PC-3 (cell line): Measurements from ENCODE around the gene USH2A. TPM values are rescaled to one million over a fixed set of nuclear protein-coding genes. Genes with fewer than 3 reads are reported as not detected.

Experiments
- ATAC-seq: fragments of 200-7000 bp; cut with Tn5 transposase; 2 replicates; pipeline ENCODE4 v1.9.1; 2020; ENCODE audit warnings: mild to moderate bottlenecking, moderate library complexity
- BruUV-seq: library from RNA; stranded (reverse); fragments of 400-500 nt; replicated peaks from 2 replicates; lab custom pipeline; 2021; lab: Mats Ljungman, UMichigan
- CTCF ChIA-PET: fragments of 300-600 bp; sonication (Branson Sonifier 250); formaldehyde crosslinking; loops from one replicate; lab custom pipeline; 2022; ENCODE audit warnings: antibody characterized with exemption; lab: Charles Lee
- POLR2A ChIA-PET: fragments of 300-600 bp; sonication (Branson Sonifier 250); formaldehyde crosslinking; loops from one replicate; lab custom pipeline; 2022; ENCODE audit warnings: antibody characterized with exemption; ENCODE audit not compliant: unreplicated experiment; lab: Charles Lee
- DNase-seq: peaks from one replicate; pipeline ENCODE4 v3.0.0-alpha.2; 2015
- H2AFZ ChIP-seq: fragments of 300-600 bp; sonication (generic); 2 replicates; pipeline ENCODE4 v1.6.0; 2016; ENCODE audit warnings: antibody characterized with exemption, low read length
- H3F3A ChIP-seq: fragments of 300-600 bp; sonication (generic); one replicate; pipeline ENCODE4 v1.6.0; 2017; ENCODE audit warnings: antibody characterized with exemption, low read length, control low read depth, mild to moderate bottlenecking; ENCODE audit not compliant: unreplicated experiment
- H3K27ac ChIP-seq: fragments of 300-600 bp; sonication (generic); 2 replicates; pipeline ENCODE4 v1.5.1; 2016; ENCODE audit warnings: mild to moderate bottlenecking, low read length
- H3K27me3 ChIP-seq: fragments of 300-600 bp; sonication (generic); 2 replicates; pipeline ENCODE4 v1.6.1; 2016; ENCODE audit warnings: low read length, mixed read lengths
- H3K36me3 ChIP-seq: fragments of 300-600 bp; sonication (generic); 2 replicates; pipeline ENCODE4 v1.6.1; 2016; ENCODE audit warnings: low read depth, mixed run types, low read length, mixed read lengths
- H3K4me1 ChIP-seq: fragments of 300-600 bp; sonication (generic); 2 replicates; pipeline ENCODE4 v1.5.1; 2016; ENCODE audit warnings: low read length; ENCODE audit not compliant: insufficient read depth
- H3K4me2 ChIP-seq: fragments of 300-600 bp; sonication (generic); 2 replicates; pipeline ENCODE4 v1.6.0; 2016; ENCODE audit warnings: low read length
- H3K4me3 ChIP-seq: fragments of 300-600 bp; sonication (generic); 2 replicates; pipeline ENCODE4 v1.5.1; 2016; ENCODE audit warnings: mild to moderate bottlenecking, low read length, mixed read lengths
- H3K79me2 ChIP-seq: fragments of 300-600 bp; sonication (generic); 2 replicates; pipeline ENCODE4 v1.6.1; 2017; ENCODE audit warnings: low read length, mixed read lengths
- H3K9ac ChIP-seq: fragments of 300-600 bp; sonication (generic); 2 replicates; pipeline ENCODE4 v1.6.0; 2016; ENCODE audit warnings: mild to moderate bottlenecking, low read length
- H3K9me2 ChIP-seq: fragments of 300-600 bp; sonication (generic); replicated peaks from 2 replicates; pipeline ENCODE4 v1.6.1; 2016; ENCODE audit warnings: mixed run types, low read length, mixed read lengths
- H3K9me3 ChIP-seq: fragments of 300-600 bp; sonication (generic); 2 replicates; pipeline ENCODE4 v1.6.1; 2016; ENCODE audit warnings: low read length, mixed read lengths
- H4K20me1 ChIP-seq: fragments of 300-600 bp; sonication (generic); 2 replicates; pipeline ENCODE4 v1.6.1; 2016; ENCODE audit warnings: low read length, mixed read lengths
- CTCF ChIP-seq: fragments of 300-600 bp; sonication (generic); conservative IDR thresholded peaks from 2 replicates; pipeline ENCODE4 v1.5.1; 2017; ENCODE audit warnings: antibody characterized with exemption, low read depth, mild to moderate bottlenecking, low read length
- EZH2 ChIP-seq: fragments of 300-600 bp; sonication (generic); IDR thresholded peaks from one replicate; pipeline ENCODE4 v1.6.1; 2017; ENCODE audit warnings: antibody characterized with exemption, mild to moderate bottlenecking, low read length; ENCODE audit not compliant: unreplicated experiment
- EZH2phosphoT487 ChIP-seq: fragments of 300-600 bp; sonication (generic); IDR thresholded peaks from 2 replicates; pipeline ENCODE4 v1.6.1; 2018; ENCODE audit warnings: mild to moderate bottlenecking, antibody characterized with exemption, low read length, borderline replicate concordance
- intact Hi-C: fragments of 100-400 bp; cut with micrococcal nuclease; formaldehyde crosslinking; loops from 2 replicates; pipeline ENCODE4 v1.9.0; 2023
- total RNA-seq: library from RNA; depleted of rRNA; stranded (reverse); fragments of >200 nt; gene quantifications from 2 replicates; pipeline ENCODE4 v1.2.3, GENCODE V29; 2014

The USH2A gene
- total RNA-seq, 1 experiment from 2014 or later: not detected

GRCh38 chr1:215748431-215748830 lies 674.8 kb downstream of the USH2A start:
- H3K9me3 ChIP-seq: no peaks in the 10 kb centered on the region
- POLR2A ChIA-PET: interaction anchor here (0.5 kb wide), 1 partner anchor 36 kb away, joined by 3 read pairs; no protein-coding TSS in a partner anchor
- no peaks in the 10 kb centered on the region for H3F3A ChIP-seq
- DNase-seq: no peak
- intact Hi-C loops: no loop called here
- no TSS peak for BruUV-seq
- H3K36me3 ChIP-seq: no peaks in the 10 kb centered on the region
- H3K4me3 ChIP-seq: no peak overlapping the region
- CTCF ChIA-PET: no interaction called here
- no peak overlapping the region for H3K9ac ChIP-seq
- no peak overlapping the region for H2AFZ ChIP-seq
- peaks cover 17% of the 10 kb centered on the region for H3K4me1 ChIP-seq
- no peaks in the 10 kb centered on the region for H3K27me3 ChIP-seq
- 0 out of 2 replicates have a peak, but pooled peaks cover 3% of the 10 kb centered on the region for H3K9me2 ChIP-seq
- H4K20me1 ChIP-seq: no peaks in the 10 kb centered on the region
- no peak overlapping the region for H3K4me2 ChIP-seq
- H3K27ac ChIP-seq: no peak overlapping the region
- TF ChIP-seq EZH2phosphoT487 (no peak), EZH2 (no peak), CTCF (no peak)
- ATAC-seq: no peak
- no peaks in the 10 kb centered on the region for H3K79me2 ChIP-seq

DNA sequence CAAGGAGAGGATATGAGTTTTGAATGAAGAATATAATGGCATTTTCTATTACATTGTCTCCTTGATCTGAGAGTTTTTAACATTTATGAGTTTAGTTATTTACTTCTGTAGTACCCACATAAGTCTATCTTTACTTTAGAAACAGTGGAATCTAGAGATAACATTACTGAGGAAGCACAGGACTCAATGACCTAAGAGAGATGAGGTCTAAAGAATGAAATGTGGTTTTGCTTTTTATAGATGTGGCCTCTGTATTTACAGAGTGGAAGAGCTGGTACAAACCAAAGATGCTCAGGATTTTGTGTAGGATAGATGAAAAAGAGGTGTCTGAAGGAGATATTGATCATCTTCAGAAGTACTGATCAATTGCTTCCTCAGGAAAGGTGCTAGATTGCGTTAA lies 678.8 kb downstream of the USH2A start:
- intact Hi-C loops: no loop called here
- DNase-seq (no peak), ATAC-seq (no peak; the same call in 1 of the 2 replicates)
- no peak overlapping the region for H3K4me3 ChIP-seq
- peaks cover 10% of the 10 kb centered on the region for H3K4me1 ChIP-seq
- BruUV-seq: no TSS peak
- H3F3A ChIP-seq: no peaks in the 10 kb centered on the region
- no peaks in the 10 kb centered on the region for H3K79me2 ChIP-seq
- ChIA-PET POLR2A (no interaction called here), CTCF (interaction anchor here (0.6 kb wide), 1 partner anchor 34 kb away, joined by 3 read pairs; no protein-coding TSS in a partner anchor)
- no peaks in the 10 kb centered on the region for H3K36me3 ChIP-seq
- TF ChIP-seq EZH2 (no peak), CTCF (no peak), EZH2phosphoT487 (no peak)
- 0 out of 2 replicates have a peak, but pooled peaks cover 3% of the 10 kb centered on the region for H3K9me2 ChIP-seq
- no peaks in the 10 kb centered on the region for H3K9me3 ChIP-seq
- no peak overlapping the region for H3K27ac ChIP-seq
- no peaks in the 10 kb centered on the region for H3K27me3 ChIP-seq
- H2AFZ ChIP-seq: no peak overlapping the region
- no peaks in the 10 kb centered on the region for H4K20me1 ChIP-seq
- H3K4me2 ChIP-seq: no peak overlapping the region
- no peak overlapping the region for H3K9ac ChIP-seq

DNA sequence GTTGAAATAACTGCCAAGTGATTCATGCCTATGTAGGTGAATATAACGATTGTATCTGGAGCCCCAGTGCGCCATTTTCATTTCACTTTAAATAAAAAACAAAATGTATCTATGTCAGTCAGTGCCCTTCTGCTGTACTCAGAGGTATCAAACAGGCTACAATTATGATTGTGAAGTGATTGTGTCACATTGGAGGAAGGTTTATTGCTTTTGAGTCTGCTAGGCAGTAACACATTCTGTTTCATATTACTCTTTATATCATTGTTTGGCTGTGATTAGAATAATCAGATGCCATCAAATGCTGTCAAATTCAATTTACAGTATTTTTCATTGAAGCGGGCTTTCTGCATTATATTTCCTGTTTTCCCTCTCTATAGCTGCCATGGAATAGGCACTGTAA lies 684.2 kb downstream of the USH2A start:
- no peaks in the 10 kb centered on the region for H3K36me3 ChIP-seq
- no peak overlapping the region for H3K9ac ChIP-seq
- intact Hi-C loops: no loop called here
- H2AFZ ChIP-seq: no peak overlapping the region
- CTCF ChIA-PET: no interaction called here
- H3K4me1 ChIP-seq: no peaks in the 10 kb centered on the region
- no peak overlapping the region for H3K27ac ChIP-seq
- H3F3A ChIP-seq: no peaks in the 10 kb centered on the region
- no peaks in the 10 kb centered on the region for H3K9me2 ChIP-seq
- DNase-seq (no peak), ATAC-seq (no peak)
- TF ChIP-seq EZH2: no peak
- no peak for TF ChIP-seq CTCF
- TF ChIP-seq EZH2phosphoT487: no peak
- H3K79me2 ChIP-seq: no peaks in the 10 kb centered on the region
- H3K4me3 ChIP-seq: no peak overlapping the region
- H3K9me3 ChIP-seq: no peaks in the 10 kb centered on the region
- H3K27me3 ChIP-seq: peaks cover 11% of the 10 kb centered on the region
- POLR2A ChIA-PET: no interaction called here
- BruUV-seq: no TSS peak
- H4K20me1 ChIP-seq: no peaks in the 10 kb centered on the region
- no peak overlapping the region for H3K4me2 ChIP-seq
